GM21825 (cell line): Measurements from ENCODE around the gene PRR16.

Experiments used
- ATAC-seq: cut with Tn5 transposase; IDR thresholded peaks from one replicate; pipeline ENCODE4 v1.9.1; 2021; ENCODE audit warnings: mild to moderate bottlenecking, moderate library complexity; ENCODE audit not compliant: unreplicated experiment

PRR16 gene

GRCh38 chr5:120512791-120513650 lies 48.9 kb downstream of the PRR16 start:
- no peak for ATAC-seq

- no peak for ATAC-seq
These were observed 52.7 kb downstream of the PRR16 start for GRCh38 chr5:120516805-120517204.

GRCh38 chr5:120517607-120518252 lies 53.6 kb downstream of the PRR16 start:
- ATAC-seq: no peak

GRCh38 chr5:120518581-120518980 lies 54.5 kb downstream of the PRR16 start:
- ATAC-seq: no peak

- ATAC-seq: no peak
These were observed 63.2 kb downstream of the PRR16 start for GRCh38 chr5:120527251-120527650.

- no peak for ATAC-seq
These were observed 64.5 kb downstream of the PRR16 start for GRCh38 chr5:120528609-120529008.

- ATAC-seq: no peak
These were observed 65.3 kb downstream of the PRR16 start for GRCh38 chr5:120529386-120529785.

- ATAC-seq: no peak
These were observed 67.1 kb downstream of the PRR16 start for GRCh38 chr5:120531215-120531614.

GRCh38 chr5:120532835-120533234 lies 68.7 kb downstream of the PRR16 start:
- no peak for ATAC-seq

GRCh38 chr5:120533581-120533980 lies 69.5 kb downstream of the PRR16 start:
- no peak for ATAC-seq

- ATAC-seq: no peak
These were observed 71.8 kb downstream of the PRR16 start for GRCh38 chr5:120535900-120536299.

- ATAC-seq: no peak
These were observed 74.0 kb downstream of the PRR16 start for GRCh38 chr5:120538149-120538548.

GRCh38 chr5:120538644-120539043 lies 74.5 kb downstream of the PRR16 start:
- no peak for ATAC-seq

GRCh38 chr5:120539471-120539870 lies 75.4 kb downstream of the PRR16 start:
- no peak for ATAC-seq

GRCh38 chr5:120540097-120540496 lies 76.0 kb downstream of the PRR16 start:
- no peak for ATAC-seq

GRCh38 chr5:120544043-120544442 lies 79.9 kb downstream of the PRR16 start:
- ATAC-seq: no peak

- no peak for ATAC-seq
These were observed 80.9 kb downstream of the PRR16 start for GRCh38 chr5:120545007-120545406.

- ATAC-seq: no peak
These were observed 81.9 kb downstream of the PRR16 start for GRCh38 chr5:120545951-120546350.

GRCh38 chr5:120546922-120547321 lies 82.8 kb downstream of the PRR16 start:
- no peak for ATAC-seq

GRCh38 chr5:120550358-120550757 lies 86.3 kb downstream of the PRR16 start:
- no peak for ATAC-seq

- ATAC-seq: no peak
These were observed 88.5 kb downstream of the PRR16 start for GRCh38 chr5:120552638-120553037.

GRCh38 chr5:120555345-120555744 lies 91.2 kb downstream of the PRR16 start:
- no peak for ATAC-seq
